GM23338 (cell line): ENCODE measurements around the gene SMIM22. TPM values are rescaled to one million over a fixed set of nuclear protein-coding genes. Genes with fewer than 3 reads are reported as not detected.

Experiments used
- ATAC-seq: fragments of 200-7000 bp; cut with Tn5 transposase; 3 replicates; pipeline ENCODE4 v1.9.1; 2020
- DNase-seq: peaks from one replicate; pipeline ENCODE4 v3.0.0-alpha.2; 2015; ENCODE audit warnings: low spot score
- H2AFZ ChIP-seq: fragments of 200-600 bp; sonication (generic); 2 replicates; pipeline ENCODE4 v1.8.0; 2016; ENCODE audit warnings: antibody characterized with exemption, mild to moderate bottlenecking, moderate library complexity
- H3F3A ChIP-seq: fragments of 200-600 bp; sonication (generic); replicated peaks from 2 replicates; pipeline ENCODE4 v1.8.0; 2017; ENCODE audit warnings: antibody characterized with exemption, mixed run types, low read depth
- H3K27ac ChIP-seq: fragments of 200-600 bp; sonication (generic); 2 replicates; pipeline ENCODE4 v1.6.1; 2016; ENCODE audit warnings: low read depth
- H3K27me3 ChIP-seq: fragments of 200-600 bp; sonication (generic); 2 replicates; pipeline ENCODE4 v1.8.0; 2016; ENCODE audit warnings: mild to moderate bottlenecking, mixed run types, moderate library complexity; ENCODE audit not compliant: insufficient read depth
- H3K36me3 ChIP-seq: fragments of 200-600 bp; sonication (generic); 2 replicates; pipeline ENCODE4 v1.8.0; 2016; ENCODE audit warnings: mild to moderate bottlenecking; ENCODE audit not compliant: insufficient read depth
- H3K4me1 ChIP-seq: fragments of 200-600 bp; sonication (generic); 2 replicates; pipeline ENCODE4 v1.8.0; 2016; ENCODE audit warnings: mild to moderate bottlenecking, moderate library complexity; ENCODE audit not compliant: insufficient read depth
- H3K4me2 ChIP-seq: fragments of 200-600 bp; sonication (generic); 2 replicates; pipeline ENCODE4 v1.7.1; 2017; ENCODE audit warnings: mixed run types
- H3K4me3 ChIP-seq: fragments of 200-600 bp; sonication (generic); 2 replicates; pipeline ENCODE4 v1.6.1; 2016; ENCODE audit warnings: mixed run types
- H3K79me2 ChIP-seq: fragments of 200-600 bp; sonication (generic); replicated peaks from 2 replicates; pipeline ENCODE4 v1.8.0; 2017; ENCODE audit warnings: mild to moderate bottlenecking; ENCODE audit not compliant: insufficient read depth
- H3K9me2 ChIP-seq: fragments of 200-600 bp; sonication (generic); 2 replicates; pipeline ENCODE4 v1.8.0; 2017; ENCODE audit not compliant: insufficient read depth
- H4K20me1 ChIP-seq: fragments of 200-600 bp; sonication (generic); replicated peaks from 2 replicates; pipeline ENCODE4 v1.8.0; 2017; ENCODE audit warnings: mild to moderate bottlenecking; ENCODE audit not compliant: insufficient read depth
- H3K27ac Mint-ChIP-seq: 2 replicates; pipeline ENCODE4 v1.8.0; 2020; ENCODE audit warnings: inconsistent platforms, mild to moderate bottlenecking, moderate library complexity, mixed read lengths
- H3K27me3 Mint-ChIP-seq: 3 replicates; pipeline ENCODE4 v1.8.0; 2022; ENCODE audit warnings: low read depth, mild to moderate bottlenecking, moderate library complexity, mixed read lengths, inconsistent platforms; ENCODE audit not compliant: insufficient read depth, poor library complexity
- H3K36me3 Mint-ChIP-seq: 3 replicates; pipeline ENCODE4 v1.8.0; 2021; ENCODE audit warnings: low read depth, mild to moderate bottlenecking, inconsistent platforms, moderate library complexity, mixed read lengths
- H3K4me1 Mint-ChIP-seq: 3 replicates; pipeline ENCODE4 v1.8.0; 2020; ENCODE audit warnings: mild to moderate bottlenecking, inconsistent platforms, mixed read lengths
- H3K4me3 Mint-ChIP-seq: 3 replicates; pipeline ENCODE4 v1.8.0; 2021; ENCODE audit warnings: moderate library complexity, mild to moderate bottlenecking, inconsistent platforms, mixed read lengths
- H3K9me3 Mint-ChIP-seq: 3 replicates; pipeline ENCODE4 v1.8.0; 2020; ENCODE audit warnings: moderate library complexity, mild to moderate bottlenecking, inconsistent platforms, mixed read lengths
- CREB1 ChIP-seq: fragments of 250-450 bp; sonication (Bioruptor Pico); IDR thresholded peaks from 2 replicates; pipeline ENCODE4 v1.5.0; 2020; ENCODE audit warnings: low read depth, mild to moderate bottlenecking, moderate library complexity
- EZH2 ChIP-seq: fragments of 200-600 bp; sonication (generic); IDR thresholded peaks from one replicate; pipeline ENCODE4 v1.8.0; 2017; ENCODE audit warnings: antibody characterized with exemption, mild to moderate bottlenecking, low read depth; ENCODE audit not compliant: unreplicated experiment
- EZH2phosphoT487 ChIP-seq: fragments of 200-600 bp; sonication (generic); IDR thresholded peaks from one replicate; pipeline ENCODE4 v1.8.1; 2018; ENCODE audit warnings: antibody characterized with exemption; ENCODE audit not compliant: unreplicated experiment
- JUNB ChIP-seq: IDR thresholded peaks from one replicate; pipeline ENCODE4 v1.6.1; 2016; ENCODE audit warnings: antibody characterized with exemption; ENCODE audit not compliant: unreplicated experiment
- NANOG ChIP-seq: IDR thresholded peaks from 2 replicates; pipeline ENCODE4 v1.6.1; 2016; ENCODE audit warnings: antibody characterized with exemption, borderline replicate concordance
- POLR2AphosphoS5 ChIP-seq: IDR thresholded peaks from 2 replicates; pipeline ENCODE4 v1.6.1; 2016; ENCODE audit warnings: antibody characterized with exemption, low read depth
- STAT1 ChIP-seq: IDR thresholded peaks from one replicate; pipeline ENCODE4 v1.6.1; 2016; ENCODE audit warnings: antibody characterized with exemption; ENCODE audit not compliant: unreplicated experiment
- ZNF114 ChIP-seq: fragments of 250-450 bp; sonication (Bioruptor Pico); IDR thresholded peaks from 2 replicates; pipeline ENCODE4 v1.5.0; 2020; ENCODE audit warnings: mild to moderate bottlenecking, moderate library complexity
- ZNF331 ChIP-seq: fragments of 250-450 bp; sonication (Bioruptor Pico); IDR thresholded peaks from 2 replicates; pipeline ENCODE4 v1.5.0; 2020; ENCODE audit warnings: low read depth, mild to moderate bottlenecking, moderate library complexity
- polyA plus RNA-seq: library from polyadenylated mRNA; unstranded; fragments of >200 nt; fragmentation: Nextera tagmentation; extraction: Ambion mirVana; gene quantifications from 2 replicates; pipeline ENCODE4 v1.2.1, GENCODE V29; 2016
- total RNA-seq: library from RNA; depleted of rRNA; stranded (reverse); fragments of >200 nt; shearing (Covaris generic); gene quantifications from 2 replicates; pipeline ENCODE4 v1.2.3, GENCODE V29; 2014
- TF ChIP-seq, protein P1 (sequence below): IDR thresholded peaks from one replicate; pipeline ENCODE4 v1.6.1; 2018; ENCODE audit warnings: antibody characterized with exemption; ENCODE audit not compliant: unreplicated experiment
- TF ChIP-seq, protein P2 (sequence below), 2 experiments: fragments of 200-600 bp in 1 of 2; sonication (generic) in 1 of 2; conservative IDR thresholded peaks; 2 replicates each; pipeline versions ENCODE4 v1.5.1 to v1.6.1; 2016 to 2017; ENCODE audit warnings: antibody characterized with exemption in 2 of 2, low read depth in 2 of 2, mild to moderate bottlenecking in 2 of 2, moderate library complexity in 1 of 2
- TF ChIP-seq, protein P3 (sequence below): IDR thresholded peaks from 2 replicates; pipeline ENCODE4 v1.6.1; 2016; ENCODE audit warnings: antibody characterized with exemption
- TF ChIP-seq, protein P4 (sequence below): fragments of 250-450 bp; sonication (Bioruptor Pico); IDR thresholded peaks from 2 replicates; pipeline ENCODE4 v1.5.0; 2020; ENCODE audit warnings: mild to moderate bottlenecking, moderate library complexity

SMIM22 gene
- total and polyA plus RNA-seq, 2 experiments from 2014 or later: 1.4 TPM; not detected in 1

DNA sequence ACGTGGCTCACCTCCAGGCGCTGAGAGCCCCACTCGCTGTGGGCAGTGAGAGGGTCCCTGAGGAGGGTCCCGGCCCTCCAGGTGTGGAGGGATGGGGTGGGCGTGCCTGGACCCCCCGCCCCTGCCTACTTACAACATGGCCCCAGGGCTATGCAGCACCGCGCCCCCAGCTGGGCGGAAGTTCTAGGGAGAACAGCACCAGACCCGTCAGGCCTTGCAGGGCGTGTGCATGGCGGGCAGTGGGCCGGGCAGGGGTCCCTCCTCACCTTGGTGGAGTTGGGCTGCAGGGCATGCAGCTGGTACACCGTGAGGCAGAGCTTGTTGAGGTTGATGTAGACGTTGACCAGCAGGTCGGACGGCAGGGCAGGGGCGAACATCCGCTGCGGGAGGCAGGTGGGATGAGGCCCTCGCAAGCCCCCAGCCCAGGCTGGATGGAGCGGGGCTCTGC is 2.7 kb downstream of the SMIM22 start:
- no peak overlapping the region for H3K4me3 Mint-ChIP-seq

More for the DNA sequence above, 2.7 kb downstream of the SMIM22 start:
- H4K20me1 ChIP-seq: no peaks in the 10 kb centered on the region
- Mint-ChIP-seq H3K9me3 (no peaks in the 10 kb centered on the region), H3K27ac (no peak overlapping the region), H3K4me1 (peaks cover 7% of the 10 kb centered on the region), H3K36me3 (peaks cover 7% of the 10 kb centered on the region; the same call in 2 of the 3 replicates), H3K27me3 (peaks cover 6% of the 10 kb centered on the region)
- peaks cover 3% of the 10 kb centered on the region; the same call in 1 of the 2 replicates for H3K36me3 ChIP-seq
- H2AFZ ChIP-seq: no peak overlapping the region
- H3K9me2 ChIP-seq: no peaks in the 10 kb centered on the region
- H3F3A ChIP-seq: peaks cover 8% of the 10 kb centered on the region; the same call in 1 of the 2 replicates
- H3K27me3 ChIP-seq: no peaks in the 10 kb centered on the region
- ATAC-seq: no peak
- H3K27ac ChIP-seq: no peak overlapping the region
- TF ChIP-seq EZH2phosphoT487 (no peak), ZNF331 (no peak), EZH2 (no peak), POLR2AphosphoS5 (no peak), ZNF114 (CRISPR knock-in tag) (no peak), NANOG (no peak), CREB1 (no peak), JUNB (no peak), STAT1 (no peak)
- TF ChIP-seq, protein P1, sequence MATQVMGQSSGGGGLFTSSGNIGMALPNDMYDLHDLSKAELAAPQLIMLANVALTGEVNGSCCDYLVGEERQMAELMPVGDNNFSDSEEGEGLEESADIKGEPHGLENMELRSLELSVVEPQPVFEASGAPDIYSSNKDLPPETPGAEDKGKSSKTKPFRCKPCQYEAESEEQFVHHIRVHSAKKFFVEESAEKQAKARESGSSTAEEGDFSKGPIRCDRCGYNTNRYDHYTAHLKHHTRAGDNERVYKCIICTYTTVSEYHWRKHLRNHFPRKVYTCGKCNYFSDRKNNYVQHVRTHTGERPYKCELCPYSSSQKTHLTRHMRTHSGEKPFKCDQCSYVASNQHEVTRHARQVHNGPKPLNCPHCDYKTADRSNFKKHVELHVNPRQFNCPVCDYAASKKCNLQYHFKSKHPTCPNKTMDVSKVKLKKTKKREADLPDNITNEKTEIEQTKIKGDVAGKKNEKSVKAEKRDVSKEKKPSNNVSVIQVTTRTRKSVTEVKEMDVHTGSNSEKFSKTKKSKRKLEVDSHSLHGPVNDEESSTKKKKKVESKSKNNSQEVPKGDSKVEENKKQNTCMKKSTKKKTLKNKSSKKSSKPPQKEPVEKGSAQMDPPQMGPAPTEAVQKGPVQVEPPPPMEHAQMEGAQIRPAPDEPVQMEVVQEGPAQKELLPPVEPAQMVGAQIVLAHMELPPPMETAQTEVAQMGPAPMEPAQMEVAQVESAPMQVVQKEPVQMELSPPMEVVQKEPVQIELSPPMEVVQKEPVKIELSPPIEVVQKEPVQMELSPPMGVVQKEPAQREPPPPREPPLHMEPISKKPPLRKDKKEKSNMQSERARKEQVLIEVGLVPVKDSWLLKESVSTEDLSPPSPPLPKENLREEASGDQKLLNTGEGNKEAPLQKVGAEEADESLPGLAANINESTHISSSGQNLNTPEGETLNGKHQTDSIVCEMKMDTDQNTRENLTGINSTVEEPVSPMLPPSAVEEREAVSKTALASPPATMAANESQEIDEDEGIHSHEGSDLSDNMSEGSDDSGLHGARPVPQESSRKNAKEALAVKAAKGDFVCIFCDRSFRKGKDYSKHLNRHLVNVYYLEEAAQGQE: no peak
- TF ChIP-seq, protein P2, sequence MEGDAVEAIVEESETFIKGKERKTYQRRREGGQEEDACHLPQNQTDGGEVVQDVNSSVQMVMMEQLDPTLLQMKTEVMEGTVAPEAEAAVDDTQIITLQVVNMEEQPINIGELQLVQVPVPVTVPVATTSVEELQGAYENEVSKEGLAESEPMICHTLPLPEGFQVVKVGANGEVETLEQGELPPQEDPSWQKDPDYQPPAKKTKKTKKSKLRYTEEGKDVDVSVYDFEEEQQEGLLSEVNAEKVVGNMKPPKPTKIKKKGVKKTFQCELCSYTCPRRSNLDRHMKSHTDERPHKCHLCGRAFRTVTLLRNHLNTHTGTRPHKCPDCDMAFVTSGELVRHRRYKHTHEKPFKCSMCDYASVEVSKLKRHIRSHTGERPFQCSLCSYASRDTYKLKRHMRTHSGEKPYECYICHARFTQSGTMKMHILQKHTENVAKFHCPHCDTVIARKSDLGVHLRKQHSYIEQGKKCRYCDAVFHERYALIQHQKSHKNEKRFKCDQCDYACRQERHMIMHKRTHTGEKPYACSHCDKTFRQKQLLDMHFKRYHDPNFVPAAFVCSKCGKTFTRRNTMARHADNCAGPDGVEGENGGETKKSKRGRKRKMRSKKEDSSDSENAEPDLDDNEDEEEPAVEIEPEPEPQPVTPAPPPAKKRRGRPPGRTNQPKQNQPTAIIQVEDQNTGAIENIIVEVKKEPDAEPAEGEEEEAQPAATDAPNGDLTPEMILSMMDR (conservative IDR thresholded peaks at IDR 0.05; ENCODE audit: low read depth in 2 of 2): no peak
- TF ChIP-seq, protein P3, sequence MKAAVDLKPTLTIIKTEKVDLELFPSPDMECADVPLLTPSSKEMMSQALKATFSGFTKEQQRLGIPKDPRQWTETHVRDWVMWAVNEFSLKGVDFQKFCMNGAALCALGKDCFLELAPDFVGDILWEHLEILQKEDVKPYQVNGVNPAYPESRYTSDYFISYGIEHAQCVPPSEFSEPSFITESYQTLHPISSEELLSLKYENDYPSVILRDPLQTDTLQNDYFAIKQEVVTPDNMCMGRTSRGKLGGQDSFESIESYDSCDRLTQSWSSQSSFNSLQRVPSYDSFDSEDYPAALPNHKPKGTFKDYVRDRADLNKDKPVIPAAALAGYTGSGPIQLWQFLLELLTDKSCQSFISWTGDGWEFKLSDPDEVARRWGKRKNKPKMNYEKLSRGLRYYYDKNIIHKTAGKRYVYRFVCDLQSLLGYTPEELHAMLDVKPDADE: no peak
- TF ChIP-seq, protein P4, sequence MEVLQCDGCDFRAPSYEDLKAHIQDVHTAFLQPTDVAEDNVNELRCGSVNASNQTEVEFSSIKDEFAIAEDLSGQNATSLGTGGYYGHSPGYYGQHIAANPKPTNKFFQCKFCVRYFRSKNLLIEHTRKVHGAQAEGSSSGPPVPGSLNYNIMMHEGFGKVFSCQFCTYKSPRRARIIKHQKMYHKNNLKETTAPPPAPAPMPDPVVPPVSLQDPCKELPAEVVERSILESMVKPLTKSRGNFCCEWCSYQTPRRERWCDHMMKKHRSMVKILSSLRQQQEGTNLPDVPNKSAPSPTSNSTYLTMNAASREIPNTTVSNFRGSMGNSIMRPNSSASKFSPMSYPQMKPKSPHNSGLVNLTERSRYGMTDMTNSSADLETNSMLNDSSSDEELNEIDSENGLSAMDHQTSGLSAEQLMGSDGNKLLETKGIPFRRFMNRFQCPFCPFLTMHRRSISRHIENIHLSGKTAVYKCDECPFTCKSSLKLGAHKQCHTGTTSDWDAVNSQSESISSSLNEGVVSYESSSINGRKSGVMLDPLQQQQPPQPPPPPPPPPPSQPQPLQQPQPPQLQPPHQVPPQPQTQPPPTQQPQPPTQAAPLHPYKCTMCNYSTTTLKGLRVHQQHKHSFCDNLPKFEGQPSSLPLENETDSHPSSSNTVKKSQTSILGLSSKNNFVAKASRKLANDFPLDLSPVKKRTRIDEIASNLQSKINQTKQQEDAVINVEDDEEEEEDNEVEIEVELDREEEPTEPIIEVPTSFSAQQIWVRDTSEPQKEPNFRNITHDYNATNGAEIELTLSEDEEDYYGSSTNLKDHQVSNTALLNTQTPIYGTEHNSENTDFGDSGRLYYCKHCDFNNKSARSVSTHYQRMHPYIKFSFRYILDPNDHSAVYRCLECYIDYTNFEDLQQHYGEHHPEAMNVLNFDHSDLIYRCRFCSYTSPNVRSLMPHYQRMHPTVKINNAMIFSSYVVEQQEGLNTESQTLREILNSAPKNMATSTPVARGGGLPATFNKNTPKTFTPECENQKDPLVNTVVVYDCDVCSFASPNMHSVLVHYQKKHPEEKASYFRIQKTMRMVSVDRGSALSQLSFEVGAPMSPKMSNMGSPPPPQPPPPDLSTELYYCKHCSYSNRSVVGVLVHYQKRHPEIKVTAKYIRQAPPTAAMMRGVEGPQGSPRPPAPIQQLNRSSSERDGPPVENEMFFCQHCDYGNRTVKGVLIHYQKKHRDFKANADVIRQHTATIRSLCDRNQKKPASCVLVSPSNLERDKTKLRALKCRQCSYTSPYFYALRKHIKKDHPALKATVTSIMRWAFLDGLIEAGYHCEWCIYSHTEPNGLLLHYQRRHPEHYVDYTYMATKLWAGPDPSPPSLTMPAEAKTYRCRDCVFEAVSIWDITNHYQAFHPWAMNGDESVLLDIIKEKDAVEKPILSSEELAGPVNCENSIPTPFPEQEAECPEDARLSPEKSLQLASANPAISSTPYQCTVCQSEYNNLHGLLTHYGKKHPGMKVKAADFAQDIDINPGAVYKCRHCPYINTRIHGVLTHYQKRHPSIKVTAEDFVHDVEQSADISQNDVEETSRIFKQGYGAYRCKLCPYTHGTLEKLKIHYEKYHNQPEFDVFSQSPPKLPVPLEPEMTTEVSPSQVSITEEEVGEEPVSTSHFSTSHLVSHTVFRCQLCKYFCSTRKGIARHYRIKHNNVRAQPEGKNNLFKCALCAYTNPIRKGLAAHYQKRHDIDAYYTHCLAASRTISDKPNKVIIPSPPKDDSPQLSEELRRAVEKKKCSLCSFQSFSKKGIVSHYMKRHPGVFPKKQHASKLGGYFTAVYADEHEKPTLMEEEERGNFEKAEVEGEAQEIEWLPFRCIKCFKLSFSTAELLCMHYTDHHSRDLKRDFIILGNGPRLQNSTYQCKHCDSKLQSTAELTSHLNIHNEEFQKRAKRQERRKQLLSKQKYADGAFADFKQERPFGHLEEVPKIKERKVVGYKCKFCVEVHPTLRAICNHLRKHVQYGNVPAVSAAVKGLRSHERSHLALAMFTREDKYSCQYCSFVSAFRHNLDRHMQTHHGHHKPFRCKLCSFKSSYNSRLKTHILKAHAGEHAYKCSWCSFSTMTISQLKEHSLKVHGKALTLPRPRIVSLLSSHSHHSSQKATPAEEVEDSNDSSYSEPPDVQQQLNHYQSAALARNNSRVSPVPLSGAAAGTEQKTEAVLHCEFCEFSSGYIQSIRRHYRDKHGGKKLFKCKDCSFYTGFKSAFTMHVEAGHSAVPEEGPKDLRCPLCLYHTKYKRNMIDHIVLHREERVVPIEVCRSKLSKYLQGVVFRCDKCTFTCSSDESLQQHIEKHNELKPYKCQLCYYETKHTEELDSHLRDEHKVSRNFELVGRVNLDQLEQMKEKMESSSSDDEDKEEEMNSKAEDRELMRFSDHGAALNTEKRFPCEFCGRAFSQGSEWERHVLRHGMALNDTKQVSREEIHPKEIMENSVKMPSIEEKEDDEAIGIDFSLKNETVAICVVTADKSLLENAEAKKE: no peak
- no peak for DNase-seq
- H3K4me3 ChIP-seq: no peak overlapping the region
- peaks cover 12% of the 10 kb centered on the region; the same call in 1 of the 2 replicates for H3K4me1 ChIP-seq
- no peak overlapping the region for H3K4me2 ChIP-seq
- H3K79me2 ChIP-seq: no peaks in the 10 kb centered on the region
